HG02884 (cell line): ENCODE measurements around the gene PIGO.
A peak's percentile ranks its signal among the peaks of the same experiment; 100 is the strongest.

Source experiments
- ATAC-seq: cut with Tn5 transposase; IDR thresholded peaks from one replicate; pipeline ENCODE4 v1.9.1; 2021; ENCODE audit warnings: mild to moderate bottlenecking, moderate library complexity; ENCODE audit not compliant: unreplicated experiment

PIGO gene

DNA sequence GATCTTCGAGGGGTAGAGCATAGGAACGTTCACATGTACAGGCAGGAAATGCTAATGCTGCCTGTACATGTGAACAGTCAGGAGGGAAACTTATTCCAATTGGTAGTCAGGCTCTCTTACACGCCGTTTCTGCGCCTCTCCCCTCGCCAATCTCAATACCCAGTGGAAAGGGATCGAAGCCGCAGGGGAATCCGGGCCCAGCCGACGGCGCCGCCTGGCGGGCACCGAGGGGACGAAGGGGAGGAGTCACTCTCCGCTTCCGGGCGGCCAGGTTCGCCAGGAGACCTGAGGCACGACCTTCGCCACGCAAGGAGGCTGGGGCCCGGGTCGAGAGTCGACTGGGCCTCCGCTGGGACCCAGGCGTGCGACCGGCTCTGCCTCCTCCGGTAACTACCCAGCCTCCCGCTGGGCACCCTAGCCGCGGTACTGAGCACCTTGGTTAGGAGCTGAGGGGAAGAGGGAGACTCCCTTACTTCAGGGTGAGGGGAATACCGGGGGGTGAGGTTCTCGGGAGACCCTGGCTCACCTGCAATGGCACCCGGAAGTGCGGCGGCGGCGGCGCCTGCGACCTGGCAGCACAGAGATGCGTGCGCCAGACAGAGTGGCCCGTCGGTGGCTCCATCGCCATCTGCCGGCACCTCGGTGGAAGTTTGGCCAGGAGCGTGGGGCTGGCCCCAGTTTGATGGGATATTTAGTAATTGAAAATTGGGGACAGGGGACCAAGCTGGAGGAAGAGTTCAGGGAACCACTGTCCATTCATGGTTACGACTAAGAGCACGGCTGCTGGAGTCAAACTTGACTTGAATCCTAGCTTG is at the start of gene PIGO:
PIGO (minus strand) TSS at position 557 of the 815 bp plus-strand sequence. CDS start 1,026 bp downstream, outside the sequence.
- ATAC-seq = peak; percentile 89

DNA sequence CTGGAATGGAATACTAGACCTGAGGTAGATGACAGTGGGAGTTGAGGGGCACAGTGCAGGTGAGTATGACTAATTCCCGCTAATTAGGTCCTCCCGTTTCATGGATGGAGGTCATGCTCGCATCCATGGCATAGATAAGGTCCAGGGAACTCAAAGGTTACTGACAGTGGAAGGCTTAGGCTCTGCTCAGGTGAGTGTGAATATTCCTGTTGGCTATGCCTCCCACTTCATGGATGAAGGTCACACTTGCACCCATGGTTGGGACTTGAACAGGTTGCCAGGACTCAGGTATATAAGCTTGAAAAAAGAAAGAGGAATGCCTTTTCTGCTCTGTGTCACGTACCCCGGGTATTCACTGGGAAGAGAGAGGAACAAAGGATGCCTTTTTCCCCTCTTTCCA is 45.6 kb upstream of the PIGO start:
- ATAC-seq = no peak

DNA sequence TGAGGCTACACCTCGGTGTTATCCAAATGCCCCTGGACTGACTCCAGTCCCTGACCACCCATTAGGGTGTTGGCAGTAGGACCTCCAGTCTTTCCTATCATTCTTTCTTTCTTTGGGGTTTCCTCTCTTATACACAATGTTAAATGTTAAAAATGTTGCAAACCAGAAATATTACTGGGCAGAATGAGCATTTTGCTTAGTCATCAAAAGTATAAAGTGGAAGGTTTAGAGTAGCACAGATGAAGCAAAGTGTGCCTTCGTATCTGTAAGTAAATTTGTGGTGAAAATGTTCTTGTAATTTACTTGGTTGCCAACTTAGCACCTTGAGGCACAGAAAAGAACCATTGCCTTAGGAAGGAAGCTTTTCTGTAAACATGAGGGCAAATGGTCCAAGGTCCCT is 43.7 kb upstream of the PIGO start:
- no peak for ATAC-seq

DNA sequence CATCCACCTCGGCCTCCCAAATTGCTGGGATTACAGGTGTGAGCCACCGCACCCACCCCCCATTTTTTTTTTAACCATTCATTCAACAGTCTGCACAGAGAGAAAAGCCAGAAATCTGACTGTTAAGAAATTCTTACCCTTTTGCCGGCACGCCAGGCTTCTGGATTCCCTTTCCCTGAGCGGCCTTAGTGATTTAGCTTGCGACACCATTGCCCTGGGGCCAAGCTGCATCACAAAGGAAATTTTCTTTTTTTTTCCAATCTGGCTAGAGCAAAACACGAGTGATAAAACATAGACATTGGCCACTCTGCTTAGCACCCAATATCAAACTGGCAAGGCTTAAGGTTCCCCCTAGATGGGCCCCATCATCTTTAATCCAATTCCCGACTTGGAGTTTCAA is 40.5 kb upstream of the PIGO start:
- no peak for ATAC-seq

DNA sequence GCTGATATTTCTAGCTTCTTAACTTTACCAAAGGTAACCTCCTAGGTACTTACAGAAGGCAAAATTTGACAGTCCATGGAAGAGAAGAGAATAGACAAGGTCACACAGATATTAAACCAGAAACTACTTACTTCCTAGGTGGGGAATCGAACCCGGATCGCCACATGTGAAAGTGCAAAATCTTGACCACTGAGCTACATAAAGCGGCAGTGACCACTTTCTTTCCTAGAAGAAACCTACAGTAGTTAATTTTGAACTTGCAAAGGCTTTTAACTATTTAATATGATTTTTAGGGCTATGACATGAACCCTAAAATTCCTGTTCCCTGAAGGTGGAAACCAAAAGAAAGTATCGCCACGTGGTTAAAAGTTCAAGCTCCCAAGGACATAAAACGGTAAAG is 39.6 kb upstream of the PIGO start:
- no peak for ATAC-seq

DNA sequence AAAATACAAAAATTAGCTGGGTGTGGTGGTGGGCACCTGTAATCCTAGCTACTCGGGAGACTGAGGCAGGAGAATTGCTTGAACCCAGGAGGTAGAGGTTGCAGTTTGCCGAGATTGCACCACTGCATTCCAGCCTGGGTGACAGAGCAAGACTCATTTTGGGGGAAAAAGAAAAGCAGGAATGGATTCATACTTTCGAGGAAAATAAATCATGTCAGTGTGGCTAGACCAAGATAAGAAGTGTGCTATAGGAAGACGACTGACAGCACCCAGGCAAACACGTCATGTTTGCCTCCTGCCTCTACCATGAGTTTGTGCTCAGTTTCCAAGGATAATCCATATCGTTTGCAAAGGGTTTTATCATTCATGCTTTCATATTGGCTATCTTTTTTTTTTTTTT is 38.5 kb upstream of the PIGO start:
- no peak for ATAC-seq

DNA sequence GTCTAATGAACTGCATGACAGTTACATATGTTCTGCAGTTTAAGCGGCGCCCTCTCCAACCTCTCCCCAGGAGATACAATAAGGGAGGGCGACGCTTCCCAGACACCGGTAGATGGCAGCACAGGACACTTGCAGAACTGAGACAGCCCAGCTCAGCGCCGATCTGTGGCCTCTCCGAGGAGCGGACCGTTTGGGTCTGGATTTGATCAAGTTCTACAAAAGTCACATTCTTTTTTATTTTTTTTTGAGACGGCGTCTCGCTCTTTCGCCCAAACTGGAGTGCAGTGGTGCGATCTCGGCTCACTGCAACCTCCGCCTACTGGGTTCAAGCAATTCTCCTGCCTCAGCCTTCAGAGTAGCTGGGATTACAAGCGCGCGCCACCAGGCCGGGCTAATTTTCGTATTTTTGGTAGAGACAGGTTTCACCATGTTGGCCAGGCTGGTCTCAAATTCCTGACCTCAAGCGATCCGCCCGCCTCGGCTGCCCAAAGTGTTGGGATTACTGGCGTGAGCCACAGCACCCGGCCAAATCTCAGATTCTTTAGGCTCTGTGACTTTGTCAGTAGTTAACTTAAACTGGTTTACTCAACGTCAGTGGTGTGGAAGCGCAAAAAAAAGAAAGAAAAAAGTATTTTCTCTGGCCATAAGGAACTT is 20.6 kb upstream of the PIGO start:
- peak; percentile 46 for ATAC-seq

DNA sequence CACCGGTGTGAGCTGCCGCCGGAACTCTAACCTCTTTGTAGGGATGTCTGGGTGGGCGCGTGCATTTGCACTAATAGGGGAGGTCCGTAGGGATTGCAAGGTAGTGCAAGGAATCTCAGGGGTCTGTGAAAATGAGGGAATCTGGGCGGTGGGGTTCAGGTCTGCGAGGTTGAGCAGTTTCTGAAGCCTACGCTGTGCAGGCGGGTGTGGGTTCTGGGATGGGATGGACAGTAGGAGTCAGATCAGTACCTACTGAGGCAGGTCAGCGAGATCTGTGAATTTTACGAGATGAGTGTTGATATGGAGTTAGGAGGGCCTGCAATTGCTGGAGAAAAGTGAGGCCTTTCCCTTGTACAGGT is 20.1 kb upstream of the PIGO start:
- ATAC-seq = no peak

DNA sequence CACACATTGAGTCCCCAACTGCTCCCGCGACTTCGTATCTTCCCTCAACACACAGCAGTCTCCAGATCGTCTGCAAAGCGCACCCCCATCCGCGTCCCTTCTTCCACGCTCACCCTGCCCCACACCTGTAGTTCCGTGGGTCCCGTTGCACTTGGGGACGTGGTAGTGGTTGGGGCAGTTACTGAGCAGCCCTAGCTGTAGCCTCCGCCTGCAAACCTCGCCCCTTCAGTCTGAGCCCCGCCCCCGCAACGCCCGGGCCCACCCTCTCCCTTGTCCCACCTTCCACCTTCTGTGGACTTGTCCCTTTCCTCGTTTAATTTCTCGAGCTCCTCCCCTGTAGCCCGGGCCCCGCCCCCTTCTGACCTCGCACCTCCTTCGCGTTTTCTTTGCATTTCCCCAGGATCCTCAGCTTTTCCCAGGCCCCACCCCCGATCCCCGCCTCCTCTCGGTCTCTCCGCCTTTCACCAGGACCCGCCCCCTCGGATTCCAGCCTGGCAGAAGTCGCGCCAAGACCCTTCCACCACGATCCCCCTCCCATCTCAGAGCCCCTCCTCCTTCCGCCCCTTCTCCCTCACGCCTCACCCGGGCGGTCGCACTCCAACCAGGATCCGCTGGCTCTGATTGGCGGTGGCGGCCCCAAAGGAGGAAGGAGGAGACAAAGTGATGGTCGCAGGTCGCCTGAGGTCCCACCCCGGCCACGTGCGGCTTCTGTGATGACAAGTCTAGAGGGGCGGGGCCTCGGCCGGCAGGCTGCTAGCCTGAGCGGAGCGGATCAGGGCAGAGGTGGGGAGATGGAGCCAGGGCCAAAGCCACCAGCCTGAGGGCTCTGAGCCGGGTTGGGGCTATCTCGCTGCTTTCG is 19.5 kb upstream of the PIGO start, which contains the start of gene ATOSB:
ATOSB (minus strand) TSS at position 183 of the 859 bp plus-strand sequence. CDS start 7,588 bp downstream, outside the sequence.
- peak; percentile 51 for ATAC-seq

DNA sequence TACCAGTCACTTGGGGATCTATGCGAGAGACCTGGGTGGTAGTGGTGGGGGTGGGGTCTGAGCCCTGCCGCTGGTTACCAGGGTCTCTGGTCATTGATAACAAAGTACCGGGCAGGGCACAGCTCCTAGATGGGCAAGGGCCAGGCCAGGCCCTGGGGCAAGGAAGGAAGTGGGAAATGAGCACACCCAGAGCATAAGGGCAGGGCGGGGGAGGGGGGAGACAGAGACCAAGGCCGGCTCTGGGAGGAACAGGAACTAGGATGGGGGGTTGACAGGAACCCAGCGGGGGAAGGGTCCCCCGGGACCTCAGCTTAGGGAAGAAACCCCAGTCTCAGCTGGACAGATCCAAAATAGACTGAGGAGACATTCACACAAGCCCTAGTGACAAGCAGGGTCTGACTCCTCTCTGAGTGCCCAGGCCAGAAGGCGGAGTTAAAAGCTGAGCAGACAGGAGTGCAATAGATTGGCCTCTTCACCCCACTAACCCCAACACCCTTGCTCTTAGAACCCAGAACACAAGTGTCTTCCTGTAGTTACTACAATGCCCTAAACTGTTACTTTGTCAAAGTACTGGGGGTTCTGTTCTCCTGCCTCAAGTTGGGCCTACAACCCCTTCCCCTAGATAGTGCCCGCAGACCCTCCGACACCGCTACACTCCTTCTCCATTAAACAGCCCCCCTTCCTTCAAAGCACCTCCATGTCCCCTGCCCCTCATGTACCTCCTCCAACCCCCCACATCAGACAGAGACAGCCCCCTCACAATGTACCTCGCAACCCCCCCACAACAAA is 18.6 kb upstream of the PIGO start:
- no peak for ATAC-seq

DNA sequence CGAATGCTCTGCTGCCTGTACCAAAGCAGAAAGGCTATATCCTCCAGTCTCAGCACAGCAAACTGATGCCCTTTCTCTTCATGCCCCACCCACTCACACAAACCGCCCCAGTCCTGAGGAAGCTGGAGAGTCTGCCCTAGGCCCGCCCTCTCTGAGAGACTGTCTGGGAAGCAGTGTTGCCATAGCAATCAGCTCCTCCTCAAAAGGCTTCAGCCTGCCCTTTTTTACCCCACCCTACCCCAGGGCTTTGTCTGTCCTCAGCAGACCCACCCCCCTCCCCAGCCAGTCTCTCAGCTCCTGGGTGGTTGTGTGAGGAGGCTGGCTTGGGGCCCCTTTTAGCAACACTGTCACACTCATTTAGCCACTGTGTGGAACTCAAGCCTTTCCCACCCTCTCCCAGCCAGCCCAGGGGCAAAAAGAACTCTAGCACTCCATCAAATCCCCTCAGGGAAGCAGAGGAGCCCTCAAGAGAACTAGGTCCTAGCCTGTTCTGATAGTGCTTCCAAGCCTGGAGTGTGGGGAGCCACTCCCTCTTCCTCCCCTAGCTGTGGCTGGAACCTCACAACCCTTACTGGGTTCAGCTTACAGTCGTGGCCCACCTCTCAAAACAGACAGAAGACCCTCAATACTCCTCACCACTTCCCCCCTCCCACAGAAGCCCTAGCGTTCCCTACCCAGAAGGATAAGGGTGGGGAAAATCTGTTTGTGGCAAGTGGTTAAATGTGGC is 17.9 kb upstream of the PIGO start:
- peak; percentile 21 for ATAC-seq

DNA sequence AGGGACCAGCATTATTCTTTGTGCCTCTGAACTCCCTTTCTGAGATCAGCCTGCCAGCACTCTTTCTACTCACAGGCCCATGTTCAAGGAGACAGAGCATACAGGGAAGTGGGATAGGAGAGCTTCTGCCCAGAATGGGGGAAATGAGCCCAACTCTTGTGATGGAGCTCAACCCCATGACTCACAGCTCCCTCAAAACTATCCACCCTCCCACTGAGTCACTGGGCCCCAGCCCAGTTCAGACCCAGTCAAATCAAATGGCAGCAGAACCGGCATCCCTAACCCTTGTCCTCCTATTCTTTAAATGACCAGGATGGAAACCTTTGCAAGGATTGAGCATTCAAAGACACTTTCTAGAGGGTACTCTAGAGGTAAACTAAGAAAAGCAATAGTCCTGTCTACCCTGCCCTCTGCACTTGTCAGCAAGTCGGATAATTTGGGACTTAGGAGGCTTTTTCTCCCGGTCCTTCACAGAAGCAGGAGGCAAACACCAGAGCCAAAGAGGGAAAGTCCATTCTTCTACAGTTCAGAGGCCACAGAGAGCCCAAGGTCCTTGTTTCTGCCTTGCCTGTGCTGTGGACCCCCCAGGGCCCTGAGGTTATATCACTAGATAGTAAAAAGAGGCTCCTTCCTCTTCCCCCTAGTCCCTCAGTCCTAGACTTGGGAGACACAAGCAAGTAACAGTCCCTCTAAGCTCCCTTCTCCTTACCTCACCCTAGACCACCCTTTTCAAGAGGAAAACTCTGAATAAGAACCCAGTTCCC is 16.0 kb upstream of the PIGO start:
- no peak for ATAC-seq

DNA sequence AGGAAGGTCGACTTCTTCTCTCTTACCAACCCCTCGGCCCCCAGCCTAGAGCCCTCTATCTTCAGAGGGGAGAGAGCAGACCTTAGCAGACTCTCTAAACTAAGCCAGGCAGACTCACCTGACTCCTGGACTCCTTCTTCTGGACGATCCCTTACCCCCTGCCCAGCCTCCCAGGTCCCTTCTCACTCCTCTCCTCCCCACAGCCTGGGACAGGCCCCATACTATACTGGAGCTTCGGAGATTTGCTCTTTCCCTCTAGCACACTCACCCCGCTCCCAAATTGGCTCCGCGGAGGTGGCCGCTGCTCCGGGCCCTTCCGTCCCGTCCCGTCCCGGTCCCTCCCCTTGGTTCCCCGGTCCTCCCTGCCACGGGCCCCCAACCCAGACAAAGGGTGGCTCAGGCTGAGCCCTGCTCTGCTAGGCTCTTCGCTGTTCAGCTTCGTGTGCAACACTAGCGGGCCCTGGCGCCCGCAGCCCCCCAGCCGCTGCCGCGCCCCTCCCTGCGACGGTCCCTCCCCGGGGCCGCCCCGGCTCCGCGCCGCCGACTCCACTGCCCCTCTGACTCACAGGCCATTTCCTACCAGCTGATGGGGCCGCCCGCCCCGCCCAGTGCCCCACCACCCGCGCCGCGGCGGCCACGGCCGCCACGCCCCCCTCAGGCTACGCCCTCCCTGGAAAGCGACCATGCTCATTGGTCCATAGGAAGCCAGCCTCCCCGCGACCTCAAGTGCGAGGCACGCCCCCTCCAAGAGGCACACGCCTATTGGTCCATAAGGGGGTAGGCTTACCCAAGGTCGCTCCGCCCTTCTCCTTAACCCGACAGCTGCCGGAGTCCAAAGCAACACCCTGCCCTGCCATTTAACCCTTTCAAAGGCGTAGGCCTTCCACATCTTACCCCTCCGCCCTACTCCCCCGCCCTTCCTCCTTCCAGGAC is 14.9 kb upstream of the PIGO start:
- peak; percentile 63 for ATAC-seq

DNA sequence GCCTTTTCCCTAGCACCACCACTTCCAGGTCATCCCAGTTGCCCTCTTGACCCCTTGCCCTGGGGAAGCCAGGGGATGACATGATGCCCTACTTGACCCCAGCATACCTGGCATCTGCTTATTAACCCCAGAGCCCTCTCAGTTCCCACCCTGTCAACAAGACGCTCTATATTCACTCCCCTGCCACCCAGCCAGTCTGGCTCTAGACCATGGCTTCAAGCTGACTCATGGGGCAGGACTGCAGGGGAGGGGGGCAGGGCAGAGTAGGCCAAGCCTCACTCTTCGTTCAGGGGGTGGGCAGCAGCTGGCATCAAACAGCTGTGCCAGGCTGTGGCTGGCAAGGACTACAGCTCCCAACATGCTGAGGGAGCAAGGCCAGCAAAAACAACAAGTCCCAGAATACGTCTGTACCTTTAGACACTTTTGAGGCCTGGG is 14.0 kb upstream of the PIGO start:
- no peak for ATAC-seq

DNA sequence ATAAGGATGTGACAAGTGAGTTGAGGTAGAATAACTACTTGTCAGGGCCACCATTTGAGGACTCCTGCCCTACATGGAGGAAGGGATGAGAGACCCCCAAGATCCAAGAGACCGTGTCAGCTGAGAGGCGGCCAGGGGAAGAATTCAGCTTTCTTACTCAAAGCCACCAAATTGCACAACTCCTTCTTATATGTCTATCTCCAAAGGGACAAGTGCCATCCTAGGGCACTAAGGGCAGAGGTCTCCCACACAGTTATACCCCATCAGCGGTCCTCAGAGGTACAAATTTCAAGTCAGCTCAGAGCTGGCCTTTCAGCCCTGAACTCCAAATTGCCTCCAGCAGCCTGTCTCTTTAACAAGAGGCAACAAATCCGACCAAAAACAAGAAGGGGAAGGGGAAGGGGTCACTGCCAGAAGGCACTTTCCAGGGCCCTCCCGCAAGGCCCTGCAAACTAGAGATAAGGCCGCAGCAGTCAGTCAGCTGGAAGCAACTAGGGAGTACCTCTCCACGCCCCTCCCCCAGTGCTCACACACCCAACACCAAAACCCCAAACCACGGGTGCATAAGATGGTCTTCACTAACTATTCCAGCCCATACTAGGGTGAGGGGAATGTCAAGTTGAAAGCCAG is 12.7 kb upstream of the PIGO start:
- no peak for ATAC-seq

DNA sequence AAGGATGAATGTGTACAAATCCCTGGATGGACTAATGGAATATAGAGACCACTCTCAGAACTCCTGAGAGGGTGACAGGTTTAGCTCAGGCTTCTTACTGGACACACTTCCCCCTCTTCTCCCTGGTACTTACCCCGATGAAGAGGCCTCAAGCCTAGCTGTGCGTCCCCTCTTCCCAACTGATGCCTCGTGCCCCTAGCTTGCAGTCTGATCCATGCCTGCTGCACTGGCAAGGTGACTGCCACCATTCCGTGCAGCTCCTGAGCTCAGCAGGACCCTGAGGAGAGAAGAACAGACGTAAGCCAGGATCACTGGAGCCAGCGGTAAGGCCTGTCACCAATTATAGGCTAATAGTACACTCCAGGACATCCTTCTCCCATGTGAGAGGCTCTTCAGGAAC is 12.1 kb upstream of the PIGO start:
- no peak for ATAC-seq
